HCT116 (cell line): ENCODE measurements around the gene GPBAR1. TPM values are rescaled to one million over a fixed set of nuclear protein-coding genes. Genes with fewer than 3 reads are reported as not detected.

Experiments
- ATAC-seq: fragments of 200-7000 bp; cut with Tn5 transposase; 2 replicates; pipeline ENCODE4 v1.9.1; 2020; ENCODE audit warnings: mild to moderate bottlenecking, moderate library complexity
- BruUV-seq: library from RNA; stranded (reverse); fragments of 400-500 nt; replicated peaks from 2 replicates; lab custom pipeline; 2021; lab: Mats Ljungman, UMichigan
- CTCF ChIA-PET: fragments of 300-600 bp; sonication (Branson Sonifier 250); formaldehyde crosslinking; loops from one replicate; lab custom pipeline; 2021; ENCODE audit warnings: antibody characterized with exemption; lab: Charles Lee
- POLR2A ChIA-PET: fragments of 300-600, 350-600 bp; sonication (Branson Sonifier 250); formaldehyde crosslinking; loops from one replicate; lab custom pipeline; 2021; ENCODE audit warnings: antibody characterized with exemption; lab: Charles Lee
- RAD21 ChIA-PET, 2 experiments: fragments of 300-600 bp; sonication (Branson Sonifier 250); formaldehyde crosslinking; loops; one replicate each; lab custom pipeline; 2023; ENCODE audit warnings: low total read pairs in 2 of 2; ENCODE audit not compliant: uncharacterized antibody in 2 of 2, unreplicated experiment in 2 of 2, low non-redundant PET in 1 of 2; lab: Charles Lee
- DNase-seq: peaks from one replicate; pipeline ENCODE4 v3.0.0-alpha.2; 2010; ENCODE audit warnings: low read depth, low spot score
- H2AFZ ChIP-seq: fragments of 200-600 bp; shearing (Covaris generic), sonication (generic); 2 replicates; pipeline ENCODE4 v1.6.1; 2017; ENCODE audit warnings: low read depth, mixed run types, mixed read lengths, antibody characterized with exemption, low read length; ENCODE audit not compliant: poor library complexity, severe bottlenecking
- H3K27ac ChIP-seq: 2 replicates; pipeline ENCODE4 v1.5.1; 2012; ENCODE audit warnings: low read depth, low read length
- H3K27me3 ChIP-seq: fragments of 200-600 bp; sonication (generic); 2 replicates; pipeline ENCODE4 v1.6.1; 2016; ENCODE audit warnings: mixed run types, low read length, mixed read lengths; ENCODE audit not compliant: insufficient read depth
- H3K36me3 ChIP-seq, 2 experiments: fragments of 200-500 bp in 1 of 2; fragments of 200-600 bp in 1 of 2; sonication (Bioruptor generic) in 1 of 2; sonication (generic) in 1 of 2; 2 replicates each; pipeline versions ENCODE4 v1.5.1 to v1.6.1; 2014 to 2016; ENCODE audit warnings: low read length in 2 of 2, inconsistent platforms in 1 of 2, mixed read lengths in 1 of 2, mixed run types in 1 of 2; ENCODE audit not compliant: insufficient read depth in 2 of 2, control insufficient read depth in 1 of 2
- H3K4me1 ChIP-seq, 2 experiments: fragments of 200-600 bp in 1 of 2; sonication (generic) in 1 of 2; 2 replicates each; pipeline versions ENCODE4 v1.5.1 to v1.6.1; 2012 to 2017; ENCODE audit warnings: low read length in 2 of 2, inconsistent platforms in 1 of 2, mild to moderate bottlenecking in 1 of 2, mixed read lengths in 1 of 2, mixed run types in 1 of 2, moderate library complexity in 1 of 2; ENCODE audit not compliant: insufficient read depth in 2 of 2, control insufficient read depth in 1 of 2
- H3K4me2 ChIP-seq: fragments of 200-600 bp; sonication (generic); 2 replicates; pipeline ENCODE4 v1.6.1; 2017; ENCODE audit warnings: mixed run types, low read length, mixed read lengths
- H3K4me3 ChIP-seq, 2 experiments: fragments of 200-600 bp in 1 of 2; sonication (generic) in 1 of 2; replicated peaks in 1 of 2; 2 replicates each; pipeline ENCODE4 v1.5.1; 2011 to 2016; ENCODE audit warnings: low read length in 2 of 2, control low read depth in 1 of 2, low read depth in 1 of 2, mild to moderate bottlenecking in 1 of 2, mixed read lengths in 1 of 2, mixed run types in 1 of 2
- H3K79me2 ChIP-seq: fragments of 200-600 bp; sonication (generic); 2 replicates; pipeline ENCODE4 v1.6.1; 2017; ENCODE audit warnings: mild to moderate bottlenecking, mixed run types, low read length, moderate library complexity, mixed read lengths; ENCODE audit not compliant: insufficient read depth
- H3K9ac ChIP-seq: fragments of 200-600 bp; sonication (generic); 2 replicates; pipeline ENCODE4 v1.6.1; 2016; ENCODE audit warnings: low read length, mixed read lengths
- H3K9me2 ChIP-seq: fragments of 200-600 bp; sonication (generic), shearing (Covaris generic); 2 replicates; pipeline ENCODE4 v1.6.1; 2017; ENCODE audit warnings: mixed run types, mild to moderate bottlenecking, moderate library complexity; ENCODE audit not compliant: insufficient read depth
- H3K9me3 ChIP-seq, 2 experiments: fragments of 200-500 bp in 1 of 2; fragments of 200-600 bp in 1 of 2; sonication (Bioruptor generic) in 1 of 2; sonication (generic) in 1 of 2; 2 replicates each; pipeline ENCODE4 v1.6.1; 2014 to 2017; ENCODE audit warnings: low read length in 2 of 2, mixed read lengths in 2 of 2, inconsistent platforms in 1 of 2, low read depth in 1 of 2, mild to moderate bottlenecking in 1 of 2, mixed run types in 1 of 2, moderate library complexity in 1 of 2; ENCODE audit not compliant: control insufficient read depth in 1 of 2, insufficient read depth in 1 of 2
- H4K20me1 ChIP-seq: fragments of 200-600 bp; sonication (generic), shearing (Covaris generic); 2 replicates; pipeline ENCODE4 v1.6.1; 2017; ENCODE audit warnings: mixed run types, mild to moderate bottlenecking, moderate library complexity; ENCODE audit not compliant: insufficient read depth
- ATF3 ChIP-seq: IDR thresholded peaks from 2 replicates; pipeline ENCODE4 v1.6.1; 2012
- CBX3 ChIP-seq: IDR thresholded peaks from 2 replicates; pipeline ENCODE4 v1.6.1; 2012; ENCODE audit warnings: low read depth
- CEBPB ChIP-seq: IDR thresholded peaks from 2 replicates; pipeline ENCODE4 v1.6.1; 2012; ENCODE audit warnings: low read depth
- CTCF ChIP-seq, 3 experiments: fragments of 200-600 bp in 1 of 3; sonication (generic) in 1 of 3; IDR thresholded peaks in 2 of 3; conservative IDR thresholded peaks in 1 of 3; 2 replicates each; pipeline ENCODE4 v1.5.1; 2012 to 2017; ENCODE audit warnings: low read depth in 2 of 3, low read length in 2 of 3, antibody characterized with exemption in 1 of 3, borderline replicate concordance in 1 of 3, control low read depth in 1 of 3, mild to moderate bottlenecking in 1 of 3, mixed read lengths in 1 of 3, mixed run types in 1 of 3, moderate library complexity in 1 of 3; ENCODE audit not compliant: insufficient read depth in 1 of 3
- EGR1 ChIP-seq: IDR thresholded peaks from 2 replicates; pipeline ENCODE4 v1.6.1; 2012; ENCODE audit warnings: low read depth
- ELF1 ChIP-seq: IDR thresholded peaks from 2 replicates; pipeline ENCODE4 v1.6.1; 2012; ENCODE audit warnings: low read depth, borderline replicate concordance
- EZH2 ChIP-seq: fragments of 200-600 bp; sonication (generic); IDR thresholded peaks from 2 replicates; pipeline ENCODE4 v1.6.1; 2017; ENCODE audit warnings: antibody characterized with exemption, mixed run types
- FOSL1 ChIP-seq: IDR thresholded peaks from 2 replicates; pipeline ENCODE4 v1.6.1; 2012; ENCODE audit warnings: low read depth
- MAX ChIP-seq: IDR thresholded peaks from 2 replicates; pipeline ENCODE4 v1.6.1; 2012
- POLR2A ChIP-seq: IDR thresholded peaks from 2 replicates; pipeline ENCODE4 v1.7.0; 2011; ENCODE audit warnings: borderline replicate concordance; ENCODE audit not compliant: insufficient read depth, insufficient read length; ENCODE audit errors: extremely low read depth
- RAD21 ChIP-seq: IDR thresholded peaks from 2 replicates; pipeline ENCODE4 v1.6.1; 2012; ENCODE audit warnings: low read depth, mild to moderate bottlenecking
- REST ChIP-seq: IDR thresholded peaks from 2 replicates; pipeline ENCODE4 v1.6.1; 2012; ENCODE audit warnings: low read depth
- SIN3A ChIP-seq: IDR thresholded peaks from 2 replicates; pipeline ENCODE4 v1.6.1; 2012; ENCODE audit warnings: low read depth
- SP1 ChIP-seq: IDR thresholded peaks from 2 replicates; pipeline ENCODE4 v1.6.1; 2012; ENCODE audit warnings: low read depth
- SRF ChIP-seq: IDR thresholded peaks from 2 replicates; pipeline ENCODE4 v1.6.1; 2012; ENCODE audit warnings: low read depth
- TCF7L2 ChIP-seq: IDR thresholded peaks from 2 replicates; pipeline ENCODE4 v1.7.0; 2011; ENCODE audit warnings: borderline replicate concordance, inconsistent platforms; ENCODE audit not compliant: insufficient read depth, insufficient read length; ENCODE audit errors: extremely low read depth
- ZBTB33 ChIP-seq: IDR thresholded peaks from 2 replicates; pipeline ENCODE4 v1.6.1; 2011; ENCODE audit warnings: mild to moderate bottlenecking, low read length, moderate library complexity; ENCODE audit not compliant: insufficient replicate concordance; ENCODE audit errors: extremely low read depth
- ZFX ChIP-seq: fragments of 450-650 bp; IDR thresholded peaks from 2 replicates; pipeline ENCODE4 v1.6.1; 2017
- ZNF274 ChIP-seq: fragments of 200-500 bp; sonication (Bioruptor generic); IDR thresholded peaks from 2 replicates; pipeline ENCODE4 v1.6.1; 2014; ENCODE audit warnings: mild to moderate bottlenecking, low read depth, low read length, inconsistent platforms
- intact Hi-C: fragments of 100-400 bp; cut with micrococcal nuclease; formaldehyde crosslinking; loops from 2 replicates; pipeline ENCODE4 v1.10.0; 2022
- total RNA-seq: library from RNA; stranded (reverse); gene quantifications from one replicate; pipeline ENCODE4 v1.2.1, GENCODE V29; 2021; ENCODE audit not compliant: unreplicated experiment

The GPBAR1 gene
- total RNA-seq, 1 experiment from 2014 or later, result 0.27 TPM

GRCh38 chr2:218301176-218301819 lies 40.5 kb downstream of the GPBAR1 start:
- H3K27ac ChIP-seq, result no peak overlapping the region
- intact Hi-C loops, result loop anchor here (1.0 to 2.0 kb wide), 4 partner anchors 55 to 166 kb away; partner anchors contain the start of gene CATIP
- TF ChIP-seq EGR1 (no peak), ELF1 (no peak), EZH2 (no peak), POLR2A (no peak), MAX (0 out of 2 replicates have a peak, but pooled peaks have one; percentile 12), ATF3 (no peak), CTCF (IDR thresholded peaks at IDR 0.05 in 2 of 3, conservative IDR thresholded peaks at IDR 0.05 in 1 of 3; ENCODE audit: borderline replicate concordance in 1 of 3, insufficient read depth in 1 of 3, low read depth in 2 of 3, low read length in 2 of 3) (peak; percentile 93 to 98 (median 95)), REST (no peak), TCF7L2 (no peak), RAD21 (peak; percentile 98), ZFX (no peak), ZBTB33 (peak; percentile 59), SP1 (no peak), ZNF274 (no peak), SRF (no peak), CEBPB (no peak), CBX3 (peak; percentile 96), SIN3A (no peak), FOSL1 (no peak)

More at GRCh38 chr2:218301176-218301819, 40.5 kb downstream of the GPBAR1 start:
- ChIA-PET RAD21 (interaction anchor here (0.8 to 1.0 kb wide), 2 partner anchors 55 to 95 kb away, joined by 3 to 5 read pairs; partner anchors contain the start of gene CATIP (in 1 of the 2)), CTCF (interaction anchor here (0.8 to 1.9 kb wide), 6 partner anchors 14 to 95 kb away, joined by 4 to 16 read pairs (median 4); partner anchors contain the start of gene CATIP), POLR2A (interaction anchor here (0.7 kb wide), 1 partner anchor 95 kb away, joined by 4 read pairs; no protein-coding TSS in a partner anchor)
- no peaks in the 10 kb centered on the region for H3K9me3 ChIP-seq
- H2AFZ ChIP-seq, result peak overlapping the region; percentile 55
- H3K4me3 ChIP-seq, result no peak overlapping the region
- H3K79me2 ChIP-seq, result no peaks in the 10 kb centered on the region
- no peak overlapping the region for H3K9ac ChIP-seq
- no peaks in the 10 kb centered on the region for H3K9me2 ChIP-seq
- peak; percentile 83 for ATAC-seq
- BruUV-seq, result no TSS peak
- H3K36me3 ChIP-seq, result no peaks in the 10 kb centered on the region
- no peaks in the 10 kb centered on the region for H3K27me3 ChIP-seq
- H3K4me2 ChIP-seq, result peak overlapping the region; percentile 6; the same call in 1 of the 2 replicates
- H3K4me1 ChIP-seq, result peaks cover 16 to 30% of the 10 kb centered on the region in 2 experiments
- H4K20me1 ChIP-seq, result no peaks in the 10 kb centered on the region
- DNase-seq, result peak; percentile 91
